HEK293T (cell line): ENCODE measurements around the gene CRYBA2.

Experiments
- FOXA1 ChIP-seq: fragments of 450-650 bp; IDR thresholded peaks from 2 replicates; pipeline ENCODE4 v1.6.1; 2016; ENCODE audit warnings: mild to moderate bottlenecking
- SP1 ChIP-seq: fragments of 450-650 bp; IDR thresholded peaks from 2 replicates; pipeline ENCODE4 v1.6.1; 2017

GRCh38 chr2:218970894-218971293 lies 22.3 kb downstream of the CRYBA2 start:
- TF ChIP-seq SP1 = no peak
- TF ChIP-seq FOXA1 = no peak
